ENCODE measurements around the gene CDC73.

The CDC73 gene

GRCh38 chr1:193157360-193157759, 35.5 kb downstream of the CDC73 start:
- no peaks in the 10 kb centered on the region for H3K27me3 ChIP-seq (ENCODE audit: insufficient read depth, low read length, poor library complexity)
- H3K4me2 ChIP-seq (ENCODE audit: low read length): no peak overlapping the region
- no peaks in the 10 kb centered on the region for H3K4me1 ChIP-seq (ENCODE audit: control insufficient read depth, low read depth, low read length)
- WGBS (ENCODE audit: extremely low coverage, insufficient coverage, low lambda C conversion rate): no CpG with 5 or more reads among the region's 2 CpGs
- no peak overlapping the region for H3K18ac ChIP-seq (ENCODE audit: low read length)
- no peak overlapping the region for H2AK5ac ChIP-seq (ENCODE audit: low read length)
- no peak overlapping the region for H3K4me3 ChIP-seq (ENCODE audit: low read length)
- H3K27ac ChIP-seq (ENCODE audit: low read depth, low read length): no peak overlapping the region
- peaks cover 2% of the 10 kb centered on the region for H3K36me3 ChIP-seq (ENCODE audit: control insufficient read depth, insufficient read depth, low read length)
- H3K79me2 ChIP-seq (ENCODE audit: control insufficient read depth, insufficient read depth, low read length): peaks cover 4% of the 10 kb centered on the region
- H4K8ac ChIP-seq (ENCODE audit: low read depth, low read length): no peak overlapping the region
- no peak overlapping the region for H3K4ac ChIP-seq (ENCODE audit: low read depth, low read length)
- no peak overlapping the region for H2BK120ac ChIP-seq (ENCODE audit: low read depth, low read length)
- H2BK15ac ChIP-seq (replicated peaks; ENCODE audit: low read depth): no peak overlapping the region
- no peak overlapping the region for H3K23ac ChIP-seq (ENCODE audit: low read length)
- no peak overlapping the region for H3K9ac ChIP-seq (ENCODE audit: low read length)
- no peak for DNase-seq
- no peak overlapping the region for H3K56ac ChIP-seq (ENCODE audit: low read length)
- H3K79me1 ChIP-seq (ENCODE audit: low read length): no peaks in the 10 kb centered on the region
- no peak overlapping the region for H4K5ac ChIP-seq (ENCODE audit: low read length)
- no peak overlapping the region for H2BK5ac ChIP-seq (ENCODE audit: low read length)

GRCh38 chr1:193176113-193176512, 54.3 kb downstream of the CDC73 start:
- H3K4me3 ChIP-seq (ENCODE audit: low read length): no peak overlapping the region
- H3K18ac ChIP-seq (ENCODE audit: low read length): no peak overlapping the region
- no peak overlapping the region for H3K23ac ChIP-seq (ENCODE audit: low read length)
- DNase-seq: no peak
- H3K27ac ChIP-seq (ENCODE audit: low read depth, low read length): no peak overlapping the region
- no peaks in the 10 kb centered on the region for H3K4me1 ChIP-seq (ENCODE audit: control insufficient read depth, low read depth, low read length)
- no peak overlapping the region for H3K56ac ChIP-seq (ENCODE audit: low read length)
- H3K27me3 ChIP-seq (ENCODE audit: insufficient read depth, low read length, poor library complexity): no peaks in the 10 kb centered on the region
- peaks cover 1% of the 10 kb centered on the region for H3K79me2 ChIP-seq (ENCODE audit: control insufficient read depth, insufficient read depth, low read length)
- H3K4me2 ChIP-seq (ENCODE audit: low read length): no peak overlapping the region
- no peak overlapping the region for H2AK5ac ChIP-seq (ENCODE audit: low read length)
- peaks cover 8% of the 10 kb centered on the region for H3K79me1 ChIP-seq (ENCODE audit: low read length)
- no peak overlapping the region for H2BK5ac ChIP-seq (ENCODE audit: low read length)
- no peaks in the 10 kb centered on the region for H3K36me3 ChIP-seq (ENCODE audit: control insufficient read depth, insufficient read depth, low read length)
- no peak overlapping the region for H3K4ac ChIP-seq (ENCODE audit: low read depth, low read length)
- WGBS (ENCODE audit: extremely low coverage, insufficient coverage, low lambda C conversion rate): no CpG with 5 or more reads among the region's 1 CpG
- no peak overlapping the region for H4K5ac ChIP-seq (ENCODE audit: low read length)
- no peak overlapping the region for H2BK120ac ChIP-seq (ENCODE audit: low read depth, low read length)
- no peak overlapping the region for H2BK15ac ChIP-seq (replicated peaks; ENCODE audit: low read depth)
- no peak overlapping the region for H3K9ac ChIP-seq (ENCODE audit: low read length)
- H4K8ac ChIP-seq (ENCODE audit: low read depth, low read length): no peak overlapping the region

GRCh38 chr1:193176788-193177187, 55.0 kb downstream of the CDC73 start:
- DNase-seq: no peak
- H3K9ac ChIP-seq (ENCODE audit: low read length): no peak overlapping the region
- H3K4me1 ChIP-seq (ENCODE audit: control insufficient read depth, low read depth, low read length): no peaks in the 10 kb centered on the region
- H2BK120ac ChIP-seq (ENCODE audit: low read depth, low read length): no peak overlapping the region
- H2AK5ac ChIP-seq (ENCODE audit: low read length): no peak overlapping the region
- no peak overlapping the region for H3K27ac ChIP-seq (ENCODE audit: low read depth, low read length)
- H3K79me2 ChIP-seq (ENCODE audit: control insufficient read depth, insufficient read depth, low read length): peaks cover 1% of the 10 kb centered on the region
- H3K56ac ChIP-seq (ENCODE audit: low read length): no peak overlapping the region
- H3K4me2 ChIP-seq (ENCODE audit: low read length): no peak overlapping the region
- H2BK15ac ChIP-seq (replicated peaks; ENCODE audit: low read depth): no peak overlapping the region
- H3K79me1 ChIP-seq (ENCODE audit: low read length): peaks cover 3% of the 10 kb centered on the region
- no peak overlapping the region for H3K4ac ChIP-seq (ENCODE audit: low read depth, low read length)
- H3K18ac ChIP-seq (ENCODE audit: low read length): no peak overlapping the region
- no peak overlapping the region for H4K5ac ChIP-seq (ENCODE audit: low read length)
- no peaks in the 10 kb centered on the region for H3K36me3 ChIP-seq (ENCODE audit: control insufficient read depth, insufficient read depth, low read length)
- H4K8ac ChIP-seq (ENCODE audit: low read depth, low read length): no peak overlapping the region
- H2BK5ac ChIP-seq (ENCODE audit: low read length): no peak overlapping the region
- no peak overlapping the region for H3K23ac ChIP-seq (ENCODE audit: low read length)
- H3K27me3 ChIP-seq (ENCODE audit: insufficient read depth, low read length, poor library complexity): no peaks in the 10 kb centered on the region
- H3K4me3 ChIP-seq (ENCODE audit: low read length): no peak overlapping the region

- no peak overlapping the region for H3K4me2 ChIP-seq (ENCODE audit: low read length)
- no peak overlapping the region for H3K27ac ChIP-seq (ENCODE audit: low read depth, low read length)
- H3K79me2 ChIP-seq (ENCODE audit: control insufficient read depth, insufficient read depth, low read length): peaks cover 1% of the 10 kb centered on the region
- H3K4ac ChIP-seq (ENCODE audit: low read depth, low read length): no peak overlapping the region
- peaks cover 3% of the 10 kb centered on the region for H3K79me1 ChIP-seq (ENCODE audit: low read length)
- no peak overlapping the region for H3K18ac ChIP-seq (ENCODE audit: low read length)
- no peak overlapping the region for H2BK5ac ChIP-seq (ENCODE audit: low read length)
- no peak overlapping the region for H3K9ac ChIP-seq (ENCODE audit: low read length)
- no peak overlapping the region for H4K5ac ChIP-seq (ENCODE audit: low read length)
- H2AK5ac ChIP-seq (ENCODE audit: low read length): no peak overlapping the region
- H4K8ac ChIP-seq (ENCODE audit: low read depth, low read length): no peak overlapping the region
- H2BK120ac ChIP-seq (ENCODE audit: low read depth, low read length): no peak overlapping the region
- no peaks in the 10 kb centered on the region for H3K27me3 ChIP-seq (ENCODE audit: insufficient read depth, low read length, poor library complexity)
- H3K4me1 ChIP-seq (ENCODE audit: control insufficient read depth, low read depth, low read length): no peaks in the 10 kb centered on the region
- H3K4me3 ChIP-seq (ENCODE audit: low read length): no peak overlapping the region
- H3K56ac ChIP-seq (ENCODE audit: low read length): no peak overlapping the region
- H3K23ac ChIP-seq (ENCODE audit: low read length): no peak overlapping the region
- no peaks in the 10 kb centered on the region for H3K36me3 ChIP-seq (ENCODE audit: control insufficient read depth, insufficient read depth, low read length)
- H2BK15ac ChIP-seq (replicated peaks; ENCODE audit: low read depth): no peak overlapping the region
- WGBS (ENCODE audit: extremely low coverage, insufficient coverage, low lambda C conversion rate): no CpG with 5 or more reads among the region's 4 CpGs
- DNase-seq: no peak
These were observed 57.3 kb downstream of the CDC73 start for GRCh38 chr1:193179094-193179493.

- Histone ChIP-seq H3K4me2 (ENCODE audit: low read length) (no peak overlapping the region), H2BK5ac (ENCODE audit: low read length) (no peak overlapping the region), H3K18ac (ENCODE audit: low read length) (no peak overlapping the region), H3K4me3 (ENCODE audit: low read length) (no peak overlapping the region), H4K8ac (ENCODE audit: low read depth, low read length) (no peak overlapping the region), H2BK15ac (replicated peaks; ENCODE audit: low read depth) (no peak overlapping the region), H3K56ac (ENCODE audit: low read length) (no peak overlapping the region), H3K23ac (ENCODE audit: low read length) (no peak overlapping the region), H2BK120ac (ENCODE audit: low read depth, low read length) (no peak overlapping the region), H4K5ac (ENCODE audit: low read length) (no peak overlapping the region), H3K36me3 (ENCODE audit: control insufficient read depth, insufficient read depth, low read length) (no peaks in the 10 kb centered on the region), H3K27ac (ENCODE audit: low read depth, low read length) (no peak overlapping the region), H3K79me1 (ENCODE audit: low read length) (no peaks in the 10 kb centered on the region), H3K27me3 (ENCODE audit: insufficient read depth, low read length, poor library complexity) (no peaks in the 10 kb centered on the region), H3K4ac (ENCODE audit: low read depth, low read length) (no peak overlapping the region), H2AK5ac (ENCODE audit: low read length) (no peak overlapping the region), H3K79me2 (ENCODE audit: control insufficient read depth, insufficient read depth, low read length) (peaks cover 7% of the 10 kb centered on the region), H3K9ac (ENCODE audit: low read length) (no peak overlapping the region), H3K4me1 (ENCODE audit: control insufficient read depth, low read depth, low read length) (no peaks in the 10 kb centered on the region)
- no CpG with 5 or more reads among the region's 1 CpG for WGBS (ENCODE audit: extremely low coverage, insufficient coverage, low lambda C conversion rate)
- no peak for DNase-seq
These were observed 59.7 kb downstream of the CDC73 start for GRCh38 chr1:193181536-193181935.

GRCh38 chr1:193181985-193182384, 60.2 kb downstream of the CDC73 start:
- Histone ChIP-seq H3K79me1 (ENCODE audit: low read length) (no peaks in the 10 kb centered on the region), H3K56ac (ENCODE audit: low read length) (no peak overlapping the region), H3K4me1 (ENCODE audit: control insufficient read depth, low read depth, low read length) (no peaks in the 10 kb centered on the region), H3K27ac (ENCODE audit: low read depth, low read length) (no peak overlapping the region), H3K36me3 (ENCODE audit: control insufficient read depth, insufficient read depth, low read length) (no peaks in the 10 kb centered on the region), H4K5ac (ENCODE audit: low read length) (no peak overlapping the region), H2BK5ac (ENCODE audit: low read length) (no peak overlapping the region), H4K8ac (ENCODE audit: low read depth, low read length) (no peak overlapping the region), H2BK15ac (replicated peaks; ENCODE audit: low read depth) (no peak overlapping the region), H3K23ac (ENCODE audit: low read length) (no peak overlapping the region), H3K4me2 (ENCODE audit: low read length) (no peak overlapping the region), H3K27me3 (ENCODE audit: insufficient read depth, low read length, poor library complexity) (no peaks in the 10 kb centered on the region), H3K4me3 (ENCODE audit: low read length) (no peak overlapping the region), H3K4ac (ENCODE audit: low read depth, low read length) (no peak overlapping the region), H3K9ac (ENCODE audit: low read length) (no peak overlapping the region), H2BK120ac (ENCODE audit: low read depth, low read length) (no peak overlapping the region), H3K79me2 (ENCODE audit: control insufficient read depth, insufficient read depth, low read length) (peaks cover 7% of the 10 kb centered on the region), H2AK5ac (ENCODE audit: low read length) (no peak overlapping the region), H3K18ac (ENCODE audit: low read length) (no peak overlapping the region)
- 100% methylated on average over 1 of the region's 2 CpGs for WGBS (ENCODE audit: extremely low coverage, insufficient coverage, low lambda C conversion rate)
- no peak for DNase-seq

Measured in mesendoderm (in vitro differentiated cells).